ENCODE data around the gene DIPK2B. TPM values are rescaled to one million over a fixed set of nuclear protein-coding genes. Genes with fewer than 3 reads are reported as not detected.

Gene DIPK2B
- total and polyA plus RNA-seq, 9 of the 15 experiments (the other 6 are each of a cell fraction or from before 2014, with no cell fraction given): not detected

DNA sequence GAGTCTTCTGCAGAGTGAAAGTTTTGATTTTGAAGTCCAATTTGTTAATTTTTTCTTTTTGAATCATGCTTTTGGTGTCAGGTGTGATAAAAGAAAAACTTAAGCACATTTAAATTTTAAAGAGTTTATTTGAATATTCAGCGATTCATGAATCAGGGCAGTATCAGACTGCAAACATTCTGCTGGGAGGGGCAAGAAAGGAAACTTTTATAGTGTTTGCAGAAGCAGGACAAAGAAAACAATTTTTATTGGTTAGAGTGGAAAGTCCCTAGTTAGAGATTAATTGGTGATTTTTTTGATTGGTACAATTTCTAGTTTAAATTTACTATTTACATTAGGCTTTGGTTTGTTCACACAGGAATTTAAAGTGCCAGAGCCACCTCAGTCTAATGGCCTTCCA, 1.5 kb upstream of the DIPK2B start:
- Histone ChIP-seq H3K9ac (ENCODE audit: insufficient read depth in 1 of 2, low read depth in 2 of 2, low read length in 2 of 2) (no peak overlapping the region), H3K4me3 (no peak overlapping the region), H3K79me2 (ENCODE audit: control insufficient read depth, insufficient read depth, low read length) (no peaks in the 10 kb centered on the region), H4K20me1 (replicated peaks; ENCODE audit: control insufficient read depth, insufficient read depth, low read length) (no peaks in the 10 kb centered on the region), H3K36me3 (ENCODE audit: control insufficient read depth, insufficient read depth, low read length) (no peaks in the 10 kb centered on the region), H3K27ac (ENCODE audit: extremely low read depth, low read depth, low read length) (no peak overlapping the region), H3K4me2 (ENCODE audit: insufficient read depth, low read length) (no peak overlapping the region), H3K27me3 (ENCODE audit: control insufficient read depth in 2 of 2, insufficient read depth in 2 of 2, low read length in 2 of 2) (peaks cover 0 to 16% of the 10 kb centered on the region in 2 experiments; a peak in 3 of 5 replicates), H3K9me3 (replicated peaks; ENCODE audit: control insufficient read depth, insufficient read depth, low read depth, low read length) (no peaks in the 10 kb centered on the region), H3K9me1 (ENCODE audit: control insufficient read depth, insufficient read depth, low read length) (no peaks in the 10 kb centered on the region), H2AFZ (ENCODE audit: low read depth, low read length) (no peak overlapping the region), H3K4me1 (replicated peaks in 1 of 2; ENCODE audit: control insufficient read depth in 2 of 2, insufficient read depth in 2 of 2, low read length in 2 of 2) (no peaks in the 10 kb centered on the region)
- no peak for ATAC-seq
- FAIRE-seq: no peak
- ChIA-PET CTCF (ENCODE audit: low intra/inter-chr PET ratio) (no interaction called here), POLR2A (no interaction called here)
- no peak for DNase-seq (ENCODE audit: extremely low read depth in 1 of 4, low spot score in 3 of 4)
- no TSS peak for BruUV-seq (replicated peaks)
- 0% methylated on average over 1 of the region's 1 CpG for WGBS (ENCODE audit: insufficient coverage, low coverage, missing lambda C conversion rate)
- TF ChIP-seq XRCC5 (IDR thresholded peaks at IDR 0.05; ENCODE audit: low read depth, low read length): no peak
- TF ChIP-seq, protein P1, sequence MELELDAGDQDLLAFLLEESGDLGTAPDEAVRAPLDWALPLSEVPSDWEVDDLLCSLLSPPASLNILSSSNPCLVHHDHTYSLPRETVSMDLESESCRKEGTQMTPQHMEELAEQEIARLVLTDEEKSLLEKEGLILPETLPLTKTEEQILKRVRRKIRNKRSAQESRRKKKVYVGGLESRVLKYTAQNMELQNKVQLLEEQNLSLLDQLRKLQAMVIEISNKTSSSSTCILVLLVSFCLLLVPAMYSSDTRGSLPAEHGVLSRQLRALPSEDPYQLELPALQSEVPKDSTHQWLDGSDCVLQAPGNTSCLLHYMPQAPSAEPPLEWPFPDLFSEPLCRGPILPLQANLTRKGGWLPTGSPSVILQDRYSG (tag; conservative IDR thresholded peaks at IDR 0.05; ENCODE audit: low read depth): no peak
- TF ChIP-seq, protein P2, sequence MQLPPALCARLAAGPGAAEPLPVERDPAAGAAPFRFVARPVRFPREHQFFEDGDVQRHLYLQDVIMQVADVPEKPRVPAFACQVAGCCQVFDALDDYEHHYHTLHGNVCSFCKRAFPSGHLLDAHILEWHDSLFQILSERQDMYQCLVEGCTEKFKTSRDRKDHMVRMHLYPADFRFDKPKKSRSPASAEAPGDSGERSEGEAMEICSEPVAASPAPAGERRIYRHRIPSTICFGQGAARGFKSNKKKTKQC (CRISPR knock-in tag; IDR thresholded peaks at IDR 0.05): no peak
- TF ChIP-seq, protein P3, sequence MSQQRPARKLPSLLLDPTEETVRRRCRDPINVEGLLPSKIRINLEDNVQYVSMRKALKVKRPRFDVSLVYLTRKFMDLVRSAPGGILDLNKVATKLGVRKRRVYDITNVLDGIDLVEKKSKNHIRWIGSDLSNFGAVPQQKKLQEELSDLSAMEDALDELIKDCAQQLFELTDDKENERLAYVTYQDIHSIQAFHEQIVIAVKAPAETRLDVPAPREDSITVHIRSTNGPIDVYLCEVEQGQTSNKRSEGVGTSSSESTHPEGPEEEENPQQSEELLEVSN (IDR thresholded peaks at IDR 0.05; ENCODE audit: borderline replicate concordance in 1 of 2, extremely low read depth in 1 of 2, insufficient read depth in 1 of 2, insufficient read length in 1 of 2, low read depth in 1 of 2, low read length in 1 of 2, poor library complexity in 1 of 2, severe bottlenecking in 1 of 2): no peak
- TF ChIP-seq MAFF (IDR thresholded peaks at IDR 0.05; ENCODE audit: low read length): no peak
- TF ChIP-seq NFIC (IDR thresholded peaks at IDR 0.05): no peak
- in situ Hi-C loops (cut with MboI): no loop called here
- intact Hi-C loops (cut with micrococcal nuclease): no loop called here
